ENCODE data around the gene TEX35. TPM values are rescaled to one million over a fixed set of nuclear protein-coding genes. Genes with fewer than 3 reads are reported as not detected.

TEX35 gene
- total and polyA plus RNA-seq, 10 of the 15 experiments (the other 5 are each of a cell fraction or from before 2014, with no cell fraction given), result not detected

- Histone ChIP-seq H3K9me3 (replicated peaks; ENCODE audit: control insufficient read depth, insufficient read depth, low read length) (no peaks in the 10 kb centered on the region), H3K27me3 (replicated peaks in 1 of 2; ENCODE audit: control insufficient read depth in 2 of 2, insufficient read depth in 2 of 2, low read length in 1 of 2) (no peaks in the 10 kb centered on the region; a peak in 1 of 4 replicates), H2AFZ (ENCODE audit: control insufficient read depth, low read depth, low read length) (no peak overlapping the region), H3K9ac (ENCODE audit: control insufficient read depth, insufficient read depth, low read length) (no peak overlapping the region), H3K4me3 (no peak overlapping the region), H3K4me2 (ENCODE audit: control insufficient read depth, insufficient read depth) (no peak overlapping the region), H3K79me2 (ENCODE audit: control insufficient read depth, insufficient read depth, low read length) (no peaks in the 10 kb centered on the region), H3K36me3 (ENCODE audit: control insufficient read depth in 2 of 2, insufficient read depth in 2 of 2, low read length in 1 of 2) (no peaks in the 10 kb centered on the region), H3K27ac (ENCODE audit: control insufficient read depth, insufficient read depth) (no peak overlapping the region), H4K20me1 (ENCODE audit: control insufficient read depth, insufficient read depth) (no peaks in the 10 kb centered on the region), H3K4me1 (ENCODE audit: control insufficient read depth, insufficient read depth, low read length) (no peaks in the 10 kb centered on the region)
- FAIRE-seq (no peak), ATAC-seq (no peak), DNase-seq (ENCODE audit: low read depth, low spot score) (no peak)
- in situ Hi-C loops (cut with MboI), result loop anchor here (5.0 to 25.0 kb wide), 3 partner anchors 232 to 837 kb away; partner anchors contain the start of gene AXDND1
- intact Hi-C loops (cut with micrococcal nuclease; ENCODE audit: unreplicated experiment), result no loop called here
- SMC1A ChIA-PET (ENCODE audit: uncharacterized antibody, unreplicated experiment), result interaction anchor here (1.2 to 1.7 kb wide), 2 partner anchors 206 to 223 kb away, joined by 3 to 5 read pairs; no protein-coding TSS in a partner anchor
- TF ChIP-seq BCL3 (IDR thresholded peaks at IDR 0.05; ENCODE audit: borderline replicate concordance, insufficient read depth, low read depth, low read length, poor library complexity, severe bottlenecking) (no peak), NFXL1 (IDR thresholded peaks at IDR 0.05; ENCODE audit: borderline replicate concordance) (no peak), TARDBP (IDR thresholded peaks at IDR 0.05; ENCODE audit: borderline replicate concordance) (no peak), JUND (IDR thresholded peaks at IDR 0.05; ENCODE audit: low read depth, low read length) (no peak), SRF (IDR thresholded peaks at IDR 0.05; ENCODE audit: low read depth in 2 of 2, low read length in 2 of 2) (no peak), YBX1 (IDR thresholded peaks at IDR 0.05) (no peak), CHD2 (IDR thresholded peaks at IDR 0.05; ENCODE audit: borderline replicate concordance, low read depth, low read length) (no peak)
- WGBS (ENCODE audit: insufficient coverage, insufficient replicate concordance, low lambda C conversion rate, missing lambda C conversion rate), result 40% methylated on average over 2 of the region's 2 CpGs
- BruUV-seq (replicated peaks), result no TSS peak
- POLR2A ChIA-PET, result no interaction called here
- CTCF ChIA-PET, result interaction anchor here (0.6 to 4.8 kb wide), 5 partner anchors 16 to 473 kb away, joined by 3 to 59 read pairs (median 4); no protein-coding TSS in a partner anchor
- RAD21 ChIA-PET (ENCODE audit: unreplicated experiment), result interaction anchor here (1.7 kb wide), 1 partner anchor 223 kb away, joined by 5 read pairs; no protein-coding TSS in a partner anchor
Observed at GRCh38 chr1:178530037-178530402, 17.1 kb downstream of the TEX35 start.

Measured in GM12878 (cell line).